T-cell (primary cell): ENCODE measurements around the gene FCF1. TPM values are rescaled to one million over a fixed set of nuclear protein-coding genes. Genes with fewer than 3 reads are reported as not detected.

Experiments
- ATAC-seq, 4 experiments: fragments of 200-7000 bp in 3 of 4; fragments of 150-1000 bp in 1 of 4; cut with Tn5 transposase; replicated peaks in 1 of 4; 1 replicate in 3 of 4; 2 replicates in 1 of 4; pipeline ENCODE4 v1.10.0; 2021; ENCODE audit warnings: moderate library complexity in 3 of 4, mild to moderate bottlenecking in 2 of 4, moderate number of reproducible peaks in 1 of 4
- CTCF ChIA-PET, 2 donors: fragments of 300-600 bp; sonication (Branson Sonifier 250); formaldehyde crosslinking; loops; one replicate each; lab custom pipeline; 2022; ENCODE audit warnings: antibody characterized with exemption in 2 of 2; lab: Charles Lee
- POLR2A ChIA-PET, 2 donors: fragments of 300-600 bp; sonication (Branson Sonifier 250); formaldehyde crosslinking; loops; one replicate each; lab custom pipeline; 2022; ENCODE audit warnings: antibody characterized with exemption in 2 of 2; lab: Charles Lee
- DNase-seq, 35 experiments: peaks; one replicate each; pipeline versions ENCODE4 v3.0.0 to v3.0.0-alpha.2; 2013 to 2023
- H3K27ac ChIP-seq: one replicate; pipeline ENCODE4 v1.5.1; 2013; ENCODE audit warnings: low read length
- H3K27me3 ChIP-seq, 2 experiments: replicated peaks in 1 of 2; 1 replicate in 1 of 2; 2 replicates in 1 of 2; pipeline versions ENCODE4 v1.6.1 to v1.7.0; 2013; ENCODE audit warnings: low read length in 1 of 2, mixed read lengths in 1 of 2; ENCODE audit not compliant: control insufficient read depth in 2 of 2, insufficient read depth in 2 of 2; ENCODE audit errors: extremely low read depth in 1 of 2
- H3K36me3 ChIP-seq, 2 donors: 1 replicate in 1 of 2; 2 replicates in 1 of 2; pipeline versions ENCODE4 v1.6.1 to v1.7.0; 2013; ENCODE audit warnings: low read length in 1 of 2; ENCODE audit not compliant: control insufficient read depth in 2 of 2, insufficient read depth in 1 of 2; ENCODE audit errors: extremely low read depth in 1 of 2
- H3K4me1 ChIP-seq, 2 experiments: 1 replicate in 1 of 2; 2 replicates in 1 of 2; pipeline versions ENCODE4 v1.6.1 to v1.7.0; 2013; ENCODE audit warnings: low read length in 2 of 2, mixed read lengths in 1 of 2; ENCODE audit not compliant: insufficient read depth in 2 of 2, control insufficient read depth in 1 of 2; ENCODE audit errors: extremely low read depth in 1 of 2
- H3K4me3 ChIP-seq, 2 donors: 1 replicate in 1 of 2; 2 replicates in 1 of 2; pipeline versions ENCODE4 v1.5.1 to v1.7.0; 2013; ENCODE audit warnings: mild to moderate bottlenecking in 2 of 2, low read length in 1 of 2, moderate library complexity in 1 of 2; ENCODE audit not compliant: control insufficient read depth in 1 of 2; ENCODE audit errors: extremely low read depth in 1 of 2
- H3K9me3 ChIP-seq: 2 replicates; pipeline ENCODE4 v1.7.0; 2013
- H3K27ac Mint-ChIP-seq, 2 donors: one replicate each; pipeline ENCODE4 v1.8.0; 2020 to 2021; ENCODE audit warnings: mild to moderate bottlenecking in 2 of 2, mixed read lengths in 2 of 2
- H3K27me3 Mint-ChIP-seq, 2 donors: one replicate each; pipeline ENCODE4 v1.8.0; 2021 to 2022; ENCODE audit warnings: mixed read lengths in 2 of 2
- H3K36me3 Mint-ChIP-seq: one replicate; pipeline ENCODE4 v1.8.0; 2021; ENCODE audit warnings: mixed read lengths
- H3K4me1 Mint-ChIP-seq, 3 donors: one replicate each; pipeline ENCODE4 v1.8.0; 2020 to 2022; ENCODE audit warnings: mixed read lengths in 3 of 3, mild to moderate bottlenecking in 1 of 3
- H3K4me3 Mint-ChIP-seq, 3 donors: one replicate each; pipeline ENCODE4 v1.8.0; 2020 to 2022; ENCODE audit warnings: mild to moderate bottlenecking in 3 of 3, mixed read lengths in 3 of 3, moderate library complexity in 3 of 3
- H3K9me3 Mint-ChIP-seq, 3 donors: one replicate each; pipeline ENCODE4 v1.8.0; 2020 to 2022; ENCODE audit warnings: mixed read lengths in 3 of 3
- WGBS: methylation state at CpG from one replicate; pipeline ENCODE4 v1.1.5; 2013; ENCODE audit warnings: missing lambda C conversion rate; ENCODE audit not compliant: insufficient coverage; 5-methylcytosine and 5-hydroxymethylcytosine counted together
- total RNA-seq, 35 experiments: library from RNA in 6 of 35; stranded (reverse) in 6 of 35; fragments of 120-200 nt in 1 of 35; gene quantifications; one replicate each; pipeline versions ENCODE4 v1.2.1 to v1.2.4 and lab custom pipeline; 2013 to 2026

The FCF1 gene
- total RNA-seq, 5 donors from 2014 or later (not counting 1 experiment from before 2014, with no cell fraction given) = 38.8 to 48.8 (median 44.8) TPM

DNA sequence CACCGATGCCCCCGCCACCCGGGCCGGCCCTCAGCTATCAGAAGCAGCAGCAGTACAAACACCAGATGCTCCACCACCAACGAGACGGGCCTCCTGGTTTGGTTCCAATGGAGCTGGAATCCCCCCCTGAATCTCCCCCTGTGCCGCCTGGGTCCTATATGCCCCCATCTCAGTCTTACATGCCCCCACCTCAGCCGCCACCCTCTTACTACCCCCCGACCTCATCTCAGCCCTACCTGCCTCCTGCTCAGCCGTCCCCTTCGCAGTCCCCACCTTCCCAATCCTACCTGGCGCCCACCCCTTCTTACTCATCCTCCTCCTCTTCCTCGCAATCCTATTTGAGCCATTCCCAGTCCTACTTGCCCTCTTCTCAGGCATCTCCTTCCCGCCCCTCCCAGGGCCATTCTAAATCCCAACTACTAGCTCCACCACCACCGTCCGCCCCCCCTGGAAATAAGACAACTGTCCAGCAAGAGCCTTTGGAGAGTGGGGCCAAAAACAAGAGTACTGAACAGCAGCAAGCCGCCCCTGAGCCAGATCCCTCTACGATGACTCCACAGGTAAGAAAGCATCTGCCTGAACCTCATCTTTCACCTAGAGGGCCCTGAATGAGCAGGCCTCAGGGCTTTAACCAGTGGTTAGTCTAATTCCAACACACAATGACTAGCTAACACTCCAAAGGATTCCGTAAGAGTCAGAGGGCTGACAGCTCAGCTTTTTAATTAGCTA, 51.0 kb downstream of the FCF1 start:
- ChIA-PET POLR2A (interaction anchor here in 1 of 2 donors (0.7 to 1.1 kb wide), 3 partner anchors 145 to 876 kb away, joined by 3 read pairs; partner anchors contain the start of genes ISCA2 and NPC2), CTCF (interaction anchor here (0.5 to 1.7 kb wide), 9 partner anchors 8 to 900 kb away, joined by 3 to 6 read pairs (median 4); no protein-coding TSS in a partner anchor)
- Mint-ChIP-seq H3K27ac (peak overlapping the region; percentile 93 to 97), H3K36me3 (peaks cover 23% of the 10 kb centered on the region), H3K4me1 (peaks cover 54 to 62% (median 55%) of the 10 kb centered on the region in 3 donors), H3K9me3 (no peaks in the 10 kb centered on the region), H3K27me3 (no peaks in the 10 kb centered on the region), H3K4me3 (peak overlapping the region; percentile 93)
- ATAC-seq = no peak
- Histone ChIP-seq H3K36me3 (peaks cover 0 to 3% of the 10 kb centered on the region in 2 donors), H3K27me3 (no peaks in the 10 kb centered on the region), H3K9me3 (no peaks in the 10 kb centered on the region), H3K27ac (peak overlapping the region; percentile 94), H3K4me3 (peak overlapping the region; percentile 81 to 92), H3K4me1 (peaks cover 25 to 39% of the 10 kb centered on the region in 2 experiments)
- DNase-seq = peak in 6 of 35 experiments; percentile 0 to 19 (median 6)
- WGBS = 3% methylated on average over 16 of the region's 19 CpGs

GRCh38 chr14:74765721-74766120, 52.8 kb downstream of the FCF1 start:
- H3K27ac Mint-ChIP-seq = peak overlapping the region; percentile 74 to 86
- peak in 1 of 4 experiments; percentile 29 for ATAC-seq
- CTCF ChIA-PET = no interaction called here
- peaks cover 59 to 72% (median 63%) of the 10 kb centered on the region in 3 donors for H3K4me1 Mint-ChIP-seq
- H3K9me3 ChIP-seq = no peaks in the 10 kb centered on the region
- no peak overlapping the region for H3K27ac ChIP-seq
- POLR2A ChIA-PET = no interaction called here
- H3K36me3 Mint-ChIP-seq = peaks cover 25% of the 10 kb centered on the region
- H3K4me3 Mint-ChIP-seq = peak overlapping the region; percentile 93
- H3K9me3 Mint-ChIP-seq = no peaks in the 10 kb centered on the region
- no peaks in the 10 kb centered on the region for H3K27me3 Mint-ChIP-seq
- no peaks in the 10 kb centered on the region for H3K27me3 ChIP-seq
- H3K4me3 ChIP-seq = no peak overlapping the region
- H3K4me1 ChIP-seq = peaks cover 34 to 39% of the 10 kb centered on the region in 2 experiments
- peaks cover 0 to 3% of the 10 kb centered on the region in 2 donors for H3K36me3 ChIP-seq
- peak in 1 of 35 experiments; percentile 39 for DNase-seq

DNA sequence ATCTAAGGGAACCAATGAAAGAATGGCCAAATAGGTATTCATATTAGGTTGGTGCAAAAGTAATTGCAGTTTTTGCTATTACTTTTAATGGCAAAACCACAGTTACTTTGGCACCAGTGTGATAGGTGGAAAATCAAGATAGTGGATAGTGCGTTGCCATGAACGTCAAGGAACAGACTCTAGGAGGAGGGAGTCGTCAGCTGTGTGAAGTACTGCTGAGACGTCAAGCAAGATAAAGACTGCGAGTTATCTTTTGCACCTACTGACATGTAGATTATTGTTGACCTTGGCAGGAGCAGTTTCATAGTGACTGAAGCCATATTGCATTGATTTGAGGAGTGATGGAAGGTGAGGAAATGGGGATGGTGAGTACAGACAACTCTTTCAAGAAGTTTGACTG, 58.5 kb downstream of the FCF1 start:
- H3K4me1 ChIP-seq = peaks cover 14 to 25% of the 10 kb centered on the region in 2 experiments
- Mint-ChIP-seq H3K36me3 (peaks cover 38% of the 10 kb centered on the region), H3K4me3 (no peak overlapping the region), H3K4me1 (peaks cover 55 to 67% (median 55%) of the 10 kb centered on the region in 3 donors), H3K9me3 (no peaks in the 10 kb centered on the region), H3K27ac (peak overlapping the region in 1 of 2 donors; percentile 2), H3K27me3 (no peaks in the 10 kb centered on the region)
- ChIA-PET POLR2A (no interaction called here), CTCF (no interaction called here)
- H3K4me3 ChIP-seq = no peak overlapping the region
- peaks cover 0 to 12% of the 10 kb centered on the region in 2 donors for H3K36me3 ChIP-seq
- H3K9me3 ChIP-seq = no peaks in the 10 kb centered on the region
- no peaks in the 10 kb centered on the region for H3K27me3 ChIP-seq
- DNase-seq = no peak
- WGBS = 92% methylated on average over 5 of the region's 5 CpGs
- no peak for ATAC-seq
- H3K27ac ChIP-seq = no peak overlapping the region

DNA sequence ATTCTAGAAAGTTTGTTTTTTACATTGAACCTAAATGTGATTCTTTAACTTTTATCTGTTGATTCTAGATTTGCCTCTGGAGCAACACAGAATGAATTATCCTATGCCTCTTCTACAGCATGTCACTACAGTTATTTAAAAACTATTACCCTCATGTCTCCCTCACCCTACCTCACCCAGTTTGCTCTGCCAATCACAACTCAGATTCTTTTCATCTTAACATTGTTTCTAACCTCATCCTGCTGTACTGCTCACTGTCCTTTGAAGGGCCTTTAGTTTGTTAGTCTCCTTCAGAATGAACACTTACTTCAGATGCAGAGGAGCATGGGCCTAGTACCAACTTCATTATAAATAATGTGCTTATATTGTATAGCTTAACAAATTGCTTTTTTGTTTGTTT, 71.7 kb downstream of the FCF1 start:
- ATAC-seq (peak; percentile 92 to 97 (median 94)), DNase-seq (peak in 2 of 35 experiments; percentile 5 to 33)
- H3K27ac Mint-ChIP-seq = peak overlapping the region; percentile 76
- H3K9me3 Mint-ChIP-seq = no peaks in the 10 kb centered on the region
- ChIA-PET POLR2A (interaction anchor here (0.6 kb wide), 2 partner anchors 54 to 758 kb away, joined by 3 to 5 read pairs; no protein-coding TSS in a partner anchor), CTCF (interaction anchor here in 1 of 2 donors (1.4 kb wide), 1 partner anchor 21 kb away, joined by 3 read pairs; the partner anchor contains the start of gene YLPM1)
- no peaks in the 10 kb centered on the region for H3K27me3 Mint-ChIP-seq
- H3K4me3 Mint-ChIP-seq = no peak overlapping the region
- H3K36me3 Mint-ChIP-seq = peaks cover 65% of the 10 kb centered on the region
- Histone ChIP-seq H3K4me1 (peaks cover 0 to 11% of the 10 kb centered on the region in 2 experiments), H3K4me3 (no peak overlapping the region), H3K36me3 (peaks cover 25 to 53% of the 10 kb centered on the region in 2 donors), H3K27me3 (no peaks in the 10 kb centered on the region), H3K9me3 (no peaks in the 10 kb centered on the region), H3K27ac (no peak overlapping the region)
- peaks cover 35 to 44% (median 35%) of the 10 kb centered on the region in 3 donors for H3K4me1 Mint-ChIP-seq

GRCh38 chr14:74785056-74785613, 72.2 kb downstream of the FCF1 start:
- no peaks in the 10 kb centered on the region for H3K27me3 Mint-ChIP-seq
- peaks cover 65% of the 10 kb centered on the region for H3K36me3 Mint-ChIP-seq
- peaks cover 0 to 11% of the 10 kb centered on the region in 2 experiments for H3K4me1 ChIP-seq
- CTCF ChIA-PET = interaction anchor here in 1 of 2 donors (0.6 to 1.4 kb wide), 2 partner anchors 22 to 618 kb away, joined by 3 to 9 read pairs; partner anchors contain the start of gene YLPM1
- peaks cover 22 to 50% of the 10 kb centered on the region in 2 donors for H3K36me3 ChIP-seq
- no peaks in the 10 kb centered on the region for H3K27me3 ChIP-seq
- WGBS = no CpG with 5 or more reads among the region's 1 CpG
- ATAC-seq = no peak
- peak overlapping the region; percentile 13 for H3K27ac ChIP-seq
- no peak overlapping the region for H3K4me3 ChIP-seq
- peak overlapping the region; percentile 76 for H3K27ac Mint-ChIP-seq
- POLR2A ChIA-PET = interaction anchor here (0.5 to 0.9 kb wide), 4 partner anchors 23 to 758 kb away, joined by 3 to 7 read pairs (median 4); no protein-coding TSS in a partner anchor
- no peaks in the 10 kb centered on the region for H3K9me3 ChIP-seq
- peaks cover 35 to 44% (median 35%) of the 10 kb centered on the region in 3 donors for H3K4me1 Mint-ChIP-seq
- H3K4me3 Mint-ChIP-seq = no peak overlapping the region
- no peaks in the 10 kb centered on the region for H3K9me3 Mint-ChIP-seq
- no peak for DNase-seq

- Mint-ChIP-seq H3K36me3 (peaks cover 53% of the 10 kb centered on the region), H3K9me3 (peaks cover 0 to 3% (median 2%) of the 10 kb centered on the region in 3 donors), H3K27ac (peak overlapping the region in 1 of 2 donors; percentile 45), H3K4me3 (no peak overlapping the region), H3K4me1 (peaks cover 38 to 47% (median 39%) of the 10 kb centered on the region in 3 donors), H3K27me3 (no peaks in the 10 kb centered on the region)
- Histone ChIP-seq H3K4me3 (no peak overlapping the region), H3K27me3 (no peaks in the 10 kb centered on the region), H3K4me1 (peaks cover 2 to 11% of the 10 kb centered on the region in 2 experiments), H3K36me3 (peaks cover 16 to 33% of the 10 kb centered on the region in 2 donors), H3K9me3 (no peaks in the 10 kb centered on the region), H3K27ac (no peak overlapping the region)
- no peak for DNase-seq
- WGBS = 100% methylated on average over 1 of the region's 2 CpGs
- POLR2A ChIA-PET = no interaction called here
- ATAC-seq = no peak
- CTCF ChIA-PET = interaction anchor here in 1 of 2 donors (0.8 kb wide), 1 partner anchor 119 kb away, joined by 3 read pairs; no protein-coding TSS in a partner anchor
Observed at GRCh38 chr14:74786796-74787315, 73.9 kb downstream of the FCF1 start.
